Measurements from ENCODE around the gene ANAPC2.

The ANAPC2 gene

GRCh38 chr9:137164370-137165249 lies 23.8 kb downstream of the ANAPC2 start:
- DNase-seq (ENCODE audit: extremely low read depth in 1 of 2, low read depth in 1 of 2) = no peak

GRCh38 chr9:137163805-137164204 lies 24.6 kb downstream of the ANAPC2 start:
- DNase-seq (ENCODE audit: extremely low read depth in 1 of 2, low read depth in 1 of 2) = no peak

- no peak for DNase-seq (ENCODE audit: extremely low read depth in 1 of 2, low read depth in 1 of 2)
These were observed 25.0 kb downstream of the ANAPC2 start for GRCh38 chr9:137163365-137163715.

- DNase-seq (ENCODE audit: extremely low read depth in 1 of 2, low read depth in 1 of 2) = no peak
These were observed 25.6 kb downstream of the ANAPC2 start for GRCh38 chr9:137162505-137163364.

- no peak for DNase-seq (ENCODE audit: extremely low read depth in 1 of 2, low read depth in 1 of 2)
These were observed 26.5 kb downstream of the ANAPC2 start for GRCh38 chr9:137161558-137162486.

GRCh38 chr9:137160716-137161557 lies 27.4 kb downstream of the ANAPC2 start:
- no peak for DNase-seq (ENCODE audit: extremely low read depth in 1 of 2, low read depth in 1 of 2)

GRCh38 chr9:137160054-137160425 lies 28.3 kb downstream of the ANAPC2 start:
- no peak for DNase-seq (ENCODE audit: extremely low read depth in 1 of 2, low read depth in 1 of 2)

GRCh38 chr9:137159105-137160053 lies 29.0 kb downstream of the ANAPC2 start:
- no peak for DNase-seq (ENCODE audit: extremely low read depth in 1 of 2, low read depth in 1 of 2)

GRCh38 chr9:137158625-137159024 lies 29.7 kb downstream of the ANAPC2 start:
- DNase-seq (ENCODE audit: extremely low read depth in 1 of 2, low read depth in 1 of 2) = no peak

GRCh38 chr9:137157618-137158415 lies 30.5 kb downstream of the ANAPC2 start:
- DNase-seq (ENCODE audit: extremely low read depth in 1 of 2, low read depth in 1 of 2) = no peak

GRCh38 chr9:137156567-137157375 lies 31.6 kb downstream of the ANAPC2 start:
- DNase-seq (ENCODE audit: extremely low read depth in 1 of 2, low read depth in 1 of 2) = peak; percentile 43 to 51

- no peak for DNase-seq (ENCODE audit: extremely low read depth in 1 of 2, low read depth in 1 of 2)
These were observed 35.4 kb downstream of the ANAPC2 start for GRCh38 chr9:137152844-137153405.

- DNase-seq (ENCODE audit: extremely low read depth in 1 of 2, low read depth in 1 of 2) = peak in 1 of 2 donors; percentile 73
These were observed 37.5 kb downstream of the ANAPC2 start for GRCh38 chr9:137150617-137151457.

- DNase-seq (ENCODE audit: extremely low read depth in 1 of 2, low read depth in 1 of 2) = no peak
These were observed 38.3 kb downstream of the ANAPC2 start for GRCh38 chr9:137149942-137150616.

GRCh38 chr9:137149363-137149762 lies 39.0 kb downstream of the ANAPC2 start:
- no peak for DNase-seq (ENCODE audit: extremely low read depth in 1 of 2, low read depth in 1 of 2)
